HepG2 (cell line): ENCODE measurements around the gene GFER. TPM values are rescaled to one million over a fixed set of nuclear protein-coding genes. Genes with fewer than 3 reads are reported as not detected.
A peak's percentile ranks its signal among the peaks of the same experiment; 100 is the strongest.

Experiments used
- BHLHE40 ChIP-seq: IDR thresholded peaks from 2 replicates; pipeline ENCODE4 v1.6.1; 2011; ENCODE audit warnings: low read length, improper control_type of control experiment
- GATAD2A ChIP-seq: IDR thresholded peaks from 2 replicates; pipeline ENCODE4 v1.6.1; 2016
- NFE2L2 ChIP-seq: fragments of 150-350 bp; IDR thresholded peaks from 2 replicates; pipeline ENCODE4 v1.6.1; 2014; ENCODE audit warnings: low read length
- PAF1 ChIP-seq: IDR thresholded peaks from 2 replicates; pipeline ENCODE4 v1.6.1; 2016; ENCODE audit warnings: missing genetic modification reagents, missing compliant biosample characterization
- ZNF18 ChIP-seq: sonication (generic); formaldehyde crosslinking; IDR thresholded peaks from 2 replicates; pipeline ENCODE4 v1.8.0; 2022; ENCODE audit warnings: mild to moderate bottlenecking, missing genetic modification reagents; ENCODE audit not compliant: insufficient replicate concordance
- ZNF660 ChIP-seq: sonication (generic); formaldehyde crosslinking; IDR thresholded peaks from 2 replicates; pipeline ENCODE4 v1.5.1; 2020; ENCODE audit warnings: mild to moderate bottlenecking, low read depth, missing genetic modification reagents, borderline replicate concordance
- polyA plus RNA-seq, 8 experiments: library from polyadenylated mRNA; depleted of rRNA in 3 of 8; stranded (reverse) in 7 of 8; unstranded in 1 of 8; fragments of >200 nt; fragmentation: Illumina TruSeq in 4 of 8; extraction: Trizol in 4 of 8; gene quantifications; 2 replicates each; pipeline versions ENCODE4 v1.2.1 to v1.2.3, GENCODE V29; 2011 to 2016; ENCODE audit warnings: low read depth in 4 of 8, missing spikeins in 1 of 8, mixed read lengths in 1 of 8; ENCODE audit not compliant: insufficient read depth in 1 of 8
- total RNA-seq, 5 experiments: library from RNA; depleted of rRNA; stranded (reverse); fragments of >200 nt; fragmentation: Illumina TruSeq; extraction: Trizol; gene quantifications; 2 replicates each; pipeline ENCODE4 v1.2.3, GENCODE V29; 2016; ENCODE audit warnings: low read depth in 1 of 5
- TF ChIP-seq, protein P1 (sequence below), 2 experiments: sonication (generic) in 1 of 2; formaldehyde crosslinking in 1 of 2; IDR thresholded peaks; 2 replicates each; pipeline versions ENCODE4 v1.5.1 to v1.6.1; 2011 to 2020; ENCODE audit warnings: borderline replicate concordance in 1 of 2, low read depth in 1 of 2, low read length in 1 of 2, mild to moderate bottlenecking in 1 of 2, missing genetic modification reagents in 1 of 2, moderate library complexity in 1 of 2

The GFER gene
- total and polyA plus RNA-seq, 2 of the 13 experiments (the other 11 are each of a cell fraction or from before 2014, with no cell fraction given), result 28.6 to 71.7 TPM

DNA sequence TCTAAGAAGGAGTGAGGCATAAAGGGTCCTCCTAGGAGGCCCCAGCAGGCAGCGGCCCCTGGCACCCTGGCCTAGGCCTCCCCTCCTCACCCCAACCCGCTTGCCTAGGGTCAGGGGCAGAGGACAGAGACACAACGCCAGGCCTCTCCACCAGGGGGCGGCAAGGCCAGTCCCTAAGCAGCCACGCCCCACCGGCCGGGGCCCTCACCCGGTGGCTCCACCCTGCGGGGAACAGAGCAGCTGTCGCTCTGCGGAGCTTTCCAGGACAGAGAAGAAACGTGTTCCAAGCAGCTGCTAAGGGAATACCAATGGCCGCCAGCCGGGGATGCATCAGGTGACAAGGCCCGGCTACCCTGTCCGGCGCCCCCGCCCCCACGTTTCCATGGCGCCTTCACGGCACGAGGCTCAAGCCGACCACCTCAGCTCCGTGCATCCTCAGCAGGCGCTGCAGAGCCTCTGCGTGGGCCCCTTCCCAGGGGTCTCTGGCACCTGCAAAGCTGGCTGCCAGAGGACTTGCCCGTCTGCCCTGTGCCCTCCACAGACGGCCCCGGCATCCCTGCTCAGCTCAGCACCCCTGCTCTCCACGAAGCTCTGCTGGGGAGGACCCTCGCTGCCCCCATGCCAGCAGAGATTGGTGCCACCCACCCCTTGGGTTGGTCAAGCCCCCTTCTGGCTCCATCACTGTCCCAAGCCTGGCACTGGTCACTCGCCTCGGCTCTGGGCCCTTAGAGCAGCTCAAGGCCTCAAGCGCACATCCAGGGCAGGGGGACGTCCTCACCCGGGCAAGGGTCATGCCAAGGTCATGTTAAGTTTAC, 20.0 kb downstream of the GFER start (continued):
- no peak for TF ChIP-seq ZNF18 (CRISPR knock-in tag)
- no peak for TF ChIP-seq PAF1 (CRISPR knock-in tag)
- peak; percentile 61; the same call in 1 of the 2 replicates for TF ChIP-seq BHLHE40
- TF ChIP-seq ZNF660 (CRISPR knock-in tag), result no peak
- TF ChIP-seq, protein P1, sequence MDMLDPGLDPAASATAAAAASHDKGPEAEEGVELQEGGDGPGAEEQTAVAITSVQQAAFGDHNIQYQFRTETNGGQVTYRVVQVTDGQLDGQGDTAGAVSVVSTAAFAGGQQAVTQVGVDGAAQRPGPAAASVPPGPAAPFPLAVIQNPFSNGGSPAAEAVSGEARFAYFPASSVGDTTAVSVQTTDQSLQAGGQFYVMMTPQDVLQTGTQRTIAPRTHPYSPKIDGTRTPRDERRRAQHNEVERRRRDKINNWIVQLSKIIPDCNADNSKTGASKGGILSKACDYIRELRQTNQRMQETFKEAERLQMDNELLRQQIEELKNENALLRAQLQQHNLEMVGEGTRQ (IDR thresholded peaks at IDR 0.05; ENCODE audit: low read depth, low read length), result no peak
- TF ChIP-seq, protein P1 (CRISPR knock-in tag; IDR thresholded peaks at IDR 0.05; ENCODE audit: borderline replicate concordance), result no peak
- no peak for TF ChIP-seq NFE2L2
- TF ChIP-seq GATAD2A (CRISPR knock-in tag), result no peak
